PFSK-1 (cell line): Measurements from ENCODE around the gene ZNF282.

Experiments
- POLR2AphosphoS5 ChIP-seq: IDR thresholded peaks from 2 replicates; pipeline ENCODE4 v1.6.1; 2012; ENCODE audit warnings: low read depth, mild to moderate bottlenecking, control low read depth, low read length, moderate library complexity
- TAF1 ChIP-seq: IDR thresholded peaks from 2 replicates; pipeline ENCODE4 v1.6.1; 2012; ENCODE audit warnings: low read length, control low read depth, borderline replicate concordance; ENCODE audit not compliant: insufficient read depth

DNA sequence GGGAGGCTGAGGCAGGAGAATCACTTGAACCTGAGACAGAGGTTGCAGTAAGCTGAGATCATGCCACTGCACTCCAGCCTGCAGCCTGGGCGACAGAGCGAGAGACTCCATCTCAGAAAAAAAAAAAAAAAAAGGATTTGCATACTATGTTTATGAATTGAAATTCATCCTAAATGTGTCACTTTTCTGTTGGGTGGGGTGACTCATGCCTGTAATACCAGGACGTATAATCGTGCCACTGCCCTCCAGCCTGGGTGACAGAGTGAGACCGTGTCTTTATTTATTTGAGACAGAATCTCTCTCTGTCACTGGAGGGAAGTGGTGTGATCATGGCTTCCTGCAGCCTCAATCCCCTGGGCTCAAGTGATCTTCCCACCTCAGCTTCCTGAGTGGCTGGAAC is 49.9 kb downstream of the ZNF282 start:
- TF ChIP-seq POLR2AphosphoS5 (no peak), TAF1 (no peak)
